AG09319 (cell line): ENCODE results near the gene BRSK2.
"Not testable (repeated sequence)": the region's sequence is repeated elsewhere in the genome, so short reads cannot be mapped to it uniquely, and the experiment has no call there.

Experiments used
- DNase-seq: peaks from one replicate; pipeline ENCODE4 v3.0.0-alpha.2; 2010; ENCODE audit warnings: low read depth; ENCODE audit errors: extremely low read depth
- TF ChIP-seq, protein P1 (sequence below): IDR thresholded peaks from 2 replicates; pipeline ENCODE4 v1.5.1; 2011; ENCODE audit warnings: low read depth, mild to moderate bottlenecking, inconsistent platforms, low read length, moderate library complexity

BRSK2 gene

DNA sequence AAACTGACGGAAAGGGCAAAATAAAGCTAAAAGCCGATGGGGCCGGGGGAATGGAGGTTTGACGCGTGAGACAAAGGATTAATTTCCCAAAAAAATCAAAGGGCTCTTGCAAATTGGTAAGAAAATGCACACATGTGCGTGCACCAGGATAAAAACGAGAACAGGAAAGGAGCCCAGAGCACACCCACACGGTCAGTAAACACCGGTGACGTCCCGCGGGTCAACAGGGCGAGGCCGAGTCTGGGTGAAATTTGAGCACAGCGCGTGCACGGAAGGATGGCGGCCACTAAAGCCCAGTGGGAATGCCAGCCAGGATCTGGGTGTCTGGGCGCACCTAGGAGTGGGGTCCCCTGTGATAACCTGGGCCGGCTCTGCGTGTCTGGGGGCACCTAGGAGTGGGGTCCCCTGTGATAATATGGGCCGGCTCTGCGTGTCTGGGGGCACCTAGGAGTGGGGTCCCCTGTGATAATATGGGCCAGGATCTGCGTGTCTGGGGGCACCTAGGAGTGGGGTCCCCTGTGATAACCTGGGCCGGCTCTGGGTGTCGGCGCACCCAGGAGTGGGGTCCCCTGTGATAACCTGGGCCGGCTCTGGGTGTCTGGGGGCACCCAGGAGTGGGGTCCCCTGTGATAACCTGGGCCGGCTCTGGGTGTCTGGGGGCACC, 44.4 kb downstream of the BRSK2 start:
- no peak for DNase-seq
- TF ChIP-seq, protein P1, sequence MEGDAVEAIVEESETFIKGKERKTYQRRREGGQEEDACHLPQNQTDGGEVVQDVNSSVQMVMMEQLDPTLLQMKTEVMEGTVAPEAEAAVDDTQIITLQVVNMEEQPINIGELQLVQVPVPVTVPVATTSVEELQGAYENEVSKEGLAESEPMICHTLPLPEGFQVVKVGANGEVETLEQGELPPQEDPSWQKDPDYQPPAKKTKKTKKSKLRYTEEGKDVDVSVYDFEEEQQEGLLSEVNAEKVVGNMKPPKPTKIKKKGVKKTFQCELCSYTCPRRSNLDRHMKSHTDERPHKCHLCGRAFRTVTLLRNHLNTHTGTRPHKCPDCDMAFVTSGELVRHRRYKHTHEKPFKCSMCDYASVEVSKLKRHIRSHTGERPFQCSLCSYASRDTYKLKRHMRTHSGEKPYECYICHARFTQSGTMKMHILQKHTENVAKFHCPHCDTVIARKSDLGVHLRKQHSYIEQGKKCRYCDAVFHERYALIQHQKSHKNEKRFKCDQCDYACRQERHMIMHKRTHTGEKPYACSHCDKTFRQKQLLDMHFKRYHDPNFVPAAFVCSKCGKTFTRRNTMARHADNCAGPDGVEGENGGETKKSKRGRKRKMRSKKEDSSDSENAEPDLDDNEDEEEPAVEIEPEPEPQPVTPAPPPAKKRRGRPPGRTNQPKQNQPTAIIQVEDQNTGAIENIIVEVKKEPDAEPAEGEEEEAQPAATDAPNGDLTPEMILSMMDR, result no peak

DNA sequence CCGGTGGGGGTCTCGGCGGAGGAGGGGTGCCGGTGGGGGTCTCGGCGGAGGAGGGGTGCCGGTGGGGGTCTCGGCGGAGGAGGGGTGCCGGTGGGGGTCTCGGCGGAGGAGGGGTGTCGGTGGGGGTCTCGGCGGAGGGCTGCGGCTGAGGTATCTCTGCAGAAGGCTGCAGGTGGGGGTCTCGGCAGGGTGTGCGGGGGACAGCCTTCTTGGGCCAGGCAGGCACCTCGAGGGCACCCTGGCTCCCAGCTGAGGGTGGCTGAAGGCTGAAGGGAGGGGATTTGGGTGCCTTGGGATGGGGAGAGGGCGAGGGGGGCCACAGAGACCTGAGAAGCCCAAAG, 45.7 kb downstream of the BRSK2 start:
- not testable (repeated sequence) for DNase-seq

DNA sequence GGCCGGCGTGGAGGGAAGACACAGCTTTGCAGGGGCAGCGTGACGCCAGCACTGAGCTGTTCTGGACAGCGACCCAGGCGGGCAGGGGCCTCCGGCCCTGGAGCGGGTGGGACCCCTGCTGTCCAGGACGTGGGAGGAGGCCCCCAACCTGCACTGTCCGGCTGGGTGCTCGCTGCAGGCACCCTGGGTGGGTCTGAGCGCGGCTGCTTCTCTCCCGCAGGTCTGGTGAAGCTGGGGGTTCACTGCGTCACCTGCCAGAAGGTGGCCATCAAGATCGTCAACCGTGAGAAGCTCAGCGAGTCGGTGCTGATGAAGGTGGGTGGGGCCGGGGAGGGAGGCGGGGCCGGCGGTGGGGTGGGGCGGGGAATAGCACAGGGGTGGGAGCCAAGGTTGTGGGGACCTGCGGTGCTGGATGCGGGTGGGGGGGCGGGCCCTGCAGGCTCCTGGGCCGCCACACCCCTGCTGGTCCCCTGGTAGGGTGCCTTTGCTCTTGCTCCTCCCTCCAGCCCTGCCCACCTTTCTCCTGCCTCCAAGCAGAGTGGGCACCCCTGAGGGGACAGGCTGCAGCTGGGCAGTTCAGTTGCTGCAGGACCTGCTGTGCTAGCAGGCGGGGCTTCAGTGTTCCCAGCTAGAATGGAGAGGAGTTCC, 46.2 kb downstream of the BRSK2 start:
- TF ChIP-seq, protein P1, result no peak
- no peak for DNase-seq

DNA sequence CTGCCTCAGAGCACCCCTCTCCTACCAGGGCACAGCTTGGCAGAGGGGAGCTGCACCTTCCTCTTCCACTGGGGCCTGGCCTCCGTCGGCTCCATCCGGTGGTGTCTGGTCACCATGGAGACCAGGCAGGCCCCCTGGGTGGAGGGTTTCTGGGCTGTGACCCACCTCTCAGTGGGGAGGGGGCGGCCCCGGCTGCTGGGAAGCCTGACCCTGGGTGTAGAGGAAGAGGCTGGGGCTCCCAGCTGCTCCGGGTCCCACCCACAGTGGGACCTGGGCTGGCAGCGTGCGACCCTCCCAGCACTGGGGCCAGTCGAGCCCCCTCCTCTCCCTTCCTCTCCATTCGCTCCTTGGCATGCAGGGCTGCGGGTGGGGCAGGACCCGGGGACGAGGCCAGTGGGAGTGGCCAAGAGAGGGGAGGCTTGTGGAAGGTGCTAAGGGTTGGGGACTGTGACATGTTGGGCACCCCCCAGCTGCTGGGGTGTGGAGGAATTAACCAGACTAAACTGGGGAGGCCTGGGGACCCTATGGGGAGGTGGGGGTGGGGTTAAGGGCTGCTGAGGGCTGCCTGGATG, 46.8 kb downstream of the BRSK2 start:
- TF ChIP-seq, protein P1, result no peak
- no peak for DNase-seq

DNA sequence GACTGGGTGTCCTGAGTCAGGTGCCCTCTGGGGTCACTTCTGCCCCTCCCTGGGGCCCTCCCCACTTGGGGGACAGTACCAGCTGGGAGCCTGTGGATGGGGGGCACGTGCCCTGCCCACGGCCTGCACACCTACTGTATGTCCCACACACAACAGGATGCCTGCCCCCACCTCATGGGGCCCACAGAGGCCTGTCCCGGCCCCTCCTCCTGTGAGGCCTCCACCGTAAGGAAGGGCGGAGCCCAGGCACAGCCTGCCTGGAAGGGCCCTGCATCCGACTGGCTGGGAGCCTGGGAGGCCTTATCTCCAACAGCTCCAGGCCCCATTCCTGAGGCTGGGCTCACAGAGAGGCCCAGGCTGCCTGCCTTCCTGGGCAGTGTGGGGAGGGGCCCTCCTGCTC, 47.8 kb downstream of the BRSK2 start:
- TF ChIP-seq, protein P1, result no peak
- no peak for DNase-seq

DNA sequence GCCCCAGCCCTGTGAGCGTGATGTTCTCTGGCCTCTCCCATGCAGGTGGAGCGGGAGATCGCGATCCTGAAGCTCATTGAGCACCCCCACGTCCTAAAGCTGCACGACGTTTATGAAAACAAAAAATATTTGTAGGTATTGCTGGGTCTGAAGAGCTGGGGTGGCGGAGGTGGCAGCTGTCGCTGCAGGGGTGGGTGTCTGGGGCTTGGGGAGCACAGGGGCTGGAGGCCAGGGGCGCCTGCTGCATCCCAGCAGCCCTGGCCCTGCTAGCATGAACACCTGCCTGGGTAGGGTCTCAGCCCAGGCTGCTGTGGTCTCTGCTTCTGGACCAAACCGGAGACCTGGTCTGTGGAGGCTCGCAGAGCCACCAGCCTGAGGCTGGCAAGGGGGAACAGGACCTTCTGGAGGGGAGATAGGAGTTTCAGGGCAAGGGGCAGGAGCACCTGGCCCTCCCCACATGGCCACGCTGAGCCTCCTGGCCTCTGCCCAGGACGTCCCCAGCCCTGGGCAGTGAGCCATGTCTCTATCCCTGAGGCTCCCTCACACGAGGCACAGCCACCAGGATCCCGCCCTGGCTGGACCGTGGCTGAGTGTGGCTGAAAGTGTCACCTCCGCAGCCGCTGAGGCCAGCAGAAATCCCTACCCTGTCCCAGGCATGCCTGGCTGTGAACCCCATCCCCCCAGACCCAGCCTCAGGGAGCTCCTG, 48.7 kb downstream of the BRSK2 start:
- DNase-seq, result no peak
- TF ChIP-seq, protein P1, result no peak

DNA sequence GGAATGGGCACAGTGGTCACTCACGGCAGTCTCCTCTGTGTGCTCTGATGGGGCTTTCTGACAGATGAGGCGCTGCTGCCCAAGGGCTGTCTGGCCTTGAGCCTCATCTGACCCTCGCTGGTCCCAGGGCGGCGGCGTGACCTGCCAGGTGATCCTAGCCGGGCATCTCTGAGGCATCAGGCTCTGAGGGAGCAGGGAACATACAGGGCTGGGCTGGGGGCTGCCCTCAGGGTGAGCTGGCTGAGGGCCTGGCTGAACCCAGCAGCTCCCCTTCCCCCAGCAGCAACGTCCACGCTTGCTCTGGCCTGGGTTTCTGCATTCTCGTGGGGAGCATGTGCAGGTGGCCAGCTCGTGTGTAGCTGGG, 49.2 kb downstream of the BRSK2 start:
- TF ChIP-seq, protein P1, result no peak
- DNase-seq, result no peak
